H54 (cell line): ENCODE measurements around the gene PA2G4.
A peak's percentile ranks its signal among the peaks of the same experiment; 100 is the strongest.

ENCODE experiments used
- DNase-seq: peaks from one replicate; pipeline ENCODE4 v3.0.0; 2011; ENCODE audit warnings: low spot score, mixed read lengths; ENCODE audit not compliant: insufficient read length
- FAIRE-seq: peaks from 3 replicates; lab custom pipeline; 2011; peaks lifted over from hg19 to GRCh38; lab: Jason Lieb, UNC
- POLR2A ChIP-seq: IDR thresholded peaks from 2 replicates; pipeline ENCODE4 v1.6.1; 2011; ENCODE audit warnings: low read depth, mild to moderate bottlenecking, low read length

The PA2G4 gene

DNA sequence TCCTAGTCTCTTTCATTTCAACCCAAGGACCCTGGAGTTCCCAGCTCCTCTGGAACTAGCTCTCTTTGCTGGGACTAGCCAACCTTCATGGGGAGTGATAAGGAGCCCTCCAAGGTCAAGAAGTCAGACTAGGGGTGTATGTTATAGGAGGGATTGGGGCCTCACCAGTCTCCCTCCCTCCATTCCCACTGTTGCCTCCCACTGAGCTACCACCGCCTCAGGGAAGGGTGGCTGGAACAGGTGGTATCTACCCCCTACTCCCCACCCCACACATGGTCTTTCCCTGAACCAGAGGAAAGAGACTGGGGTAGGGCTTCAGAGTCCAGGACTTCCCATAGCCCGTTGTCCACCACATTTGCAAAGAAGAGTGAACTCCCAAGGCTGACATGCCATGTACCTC is 22.0 kb upstream of the PA2G4 start:
- TF ChIP-seq POLR2A: no peak
- DNase-seq (no peak), FAIRE-seq (no peak)

DNA sequence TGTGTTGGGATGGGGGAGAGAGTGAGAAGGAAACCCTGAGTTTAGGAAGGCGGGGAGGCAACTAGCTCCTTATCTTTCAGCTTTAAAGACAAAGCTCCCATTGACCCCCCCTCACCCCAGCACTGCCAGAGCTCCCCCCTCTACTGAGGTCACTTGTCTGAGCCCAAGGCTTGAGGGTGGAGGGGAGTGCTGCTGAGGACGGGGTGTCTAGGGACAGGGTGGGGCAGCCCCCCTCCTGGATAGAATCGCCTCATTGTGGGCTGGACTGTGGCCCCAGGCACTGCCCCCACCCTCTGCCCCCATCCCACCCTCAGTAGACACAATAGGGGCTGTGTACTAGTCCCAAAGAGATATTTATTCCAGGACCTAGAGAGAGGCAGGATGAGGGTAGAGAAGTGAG is 21.4 kb upstream of the PA2G4 start:
- FAIRE-seq: no peak
- no peak for TF ChIP-seq POLR2A
- no peak for DNase-seq

DNA sequence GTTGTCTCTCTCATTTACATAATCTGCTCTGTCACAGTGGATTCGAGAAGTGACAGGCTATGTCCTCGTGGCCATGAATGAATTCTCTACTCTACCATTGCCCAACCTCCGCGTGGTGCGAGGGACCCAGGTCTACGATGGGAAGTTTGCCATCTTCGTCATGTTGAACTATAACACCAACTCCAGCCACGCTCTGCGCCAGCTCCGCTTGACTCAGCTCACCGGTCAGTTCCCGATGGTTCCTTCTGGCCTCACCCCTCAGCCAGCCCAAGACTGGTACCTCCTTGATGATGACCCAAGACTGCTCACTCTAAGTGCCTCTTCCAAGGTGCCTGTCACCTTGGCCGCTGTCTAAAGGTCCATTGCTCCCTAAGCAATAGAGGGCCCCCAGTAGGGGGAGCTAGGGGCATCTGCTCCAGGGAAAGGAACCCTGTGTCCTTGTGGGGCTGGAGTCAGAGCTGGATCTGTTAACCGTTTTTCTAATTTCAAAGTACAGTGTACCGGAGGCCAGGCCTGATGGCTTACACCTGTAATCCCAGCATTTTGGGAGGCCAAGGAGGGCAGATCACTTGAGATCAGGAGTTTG is 19.3 kb upstream of the PA2G4 start:
- no peak for TF ChIP-seq POLR2A
- DNase-seq (no peak), FAIRE-seq (no peak)

DNA sequence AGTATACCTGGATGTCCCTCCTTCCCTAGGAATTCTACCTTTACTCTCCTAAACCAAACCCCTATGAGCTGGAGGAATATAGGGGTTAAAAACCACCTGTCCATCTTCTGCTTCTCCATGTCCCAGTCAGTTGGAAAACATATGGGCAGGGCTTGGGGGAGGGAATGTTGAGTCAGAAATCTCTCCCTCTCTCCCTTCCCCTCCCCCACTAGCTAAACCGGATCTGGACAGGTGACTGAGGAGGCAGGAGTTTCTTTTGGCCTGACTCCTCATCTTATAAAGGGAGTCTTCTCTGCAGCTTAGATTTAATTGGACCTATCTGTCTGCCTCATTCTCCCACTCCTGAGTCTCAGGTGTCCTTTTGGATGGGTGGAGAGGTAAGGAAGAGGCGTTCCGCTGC is 18.3 kb upstream of the PA2G4 start:
- no peak for FAIRE-seq

DNA sequence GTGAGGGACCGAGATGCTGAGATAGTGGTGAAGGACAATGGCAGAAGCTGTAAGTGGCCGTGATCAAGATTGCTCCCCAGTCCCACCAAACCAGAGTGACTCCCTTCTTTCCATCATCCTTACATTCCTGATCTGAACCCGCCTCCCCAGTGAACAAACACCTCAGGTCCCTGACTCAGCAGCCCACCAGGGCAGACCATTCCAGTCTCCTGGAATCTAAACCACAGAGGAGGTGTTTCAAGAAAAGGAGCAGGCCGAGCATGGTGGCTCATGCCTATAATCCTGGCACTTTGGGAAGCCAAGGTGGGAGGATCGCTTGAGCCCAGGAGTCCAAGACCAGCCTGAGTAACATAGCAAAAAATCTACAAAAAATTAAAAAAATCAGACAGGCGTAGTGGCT is 17.8 kb upstream of the PA2G4 start:
- no peak for TF ChIP-seq POLR2A
- no peak for DNase-seq
- FAIRE-seq: no peak

More for the DNA sequence above, 18.3 kb upstream of the PA2G4 start:
- no peak for DNase-seq
- no peak for TF ChIP-seq POLR2A

DNA sequence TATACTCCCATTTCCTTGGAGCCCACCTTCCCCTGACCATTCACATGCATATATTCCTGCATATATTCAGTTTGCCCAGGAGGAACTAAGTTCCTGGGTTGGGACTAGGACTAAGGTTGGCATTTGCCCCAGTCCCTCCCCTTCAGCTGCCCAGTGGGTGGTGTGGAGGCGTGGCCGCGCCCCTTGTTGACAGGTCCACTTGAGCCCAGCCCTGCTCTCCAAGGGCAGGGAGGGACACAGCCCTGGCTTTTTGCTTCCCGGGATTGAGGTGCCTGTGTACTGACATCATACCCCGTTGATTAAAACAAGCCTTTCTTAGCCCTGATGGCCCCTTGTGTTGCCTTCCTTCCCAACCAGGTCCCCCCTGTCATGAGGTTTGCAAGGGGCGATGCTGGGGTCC is 17.1 kb upstream of the PA2G4 start:
- peak; percentile 42 for DNase-seq
- TF ChIP-seq POLR2A: no peak
- FAIRE-seq: no peak

DNA sequence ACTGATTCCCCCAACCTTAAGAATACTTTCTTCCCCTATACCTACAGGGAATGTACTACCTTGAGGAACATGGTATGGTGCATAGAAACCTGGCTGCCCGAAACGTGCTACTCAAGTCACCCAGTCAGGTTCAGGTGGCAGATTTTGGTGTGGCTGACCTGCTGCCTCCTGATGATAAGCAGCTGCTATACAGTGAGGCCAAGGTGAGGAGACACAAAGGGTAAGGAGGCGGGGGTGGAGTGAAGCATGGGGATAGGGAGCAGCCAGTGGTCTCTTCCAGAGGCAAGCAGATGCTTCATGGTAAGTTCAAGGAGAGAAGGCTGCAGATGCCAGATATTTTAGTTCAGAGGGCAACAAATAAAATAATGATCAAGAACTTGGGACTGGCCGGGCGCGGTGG is 6.6 kb upstream of the PA2G4 start:
- DNase-seq: no peak
- FAIRE-seq: no peak
- no peak for TF ChIP-seq POLR2A

DNA sequence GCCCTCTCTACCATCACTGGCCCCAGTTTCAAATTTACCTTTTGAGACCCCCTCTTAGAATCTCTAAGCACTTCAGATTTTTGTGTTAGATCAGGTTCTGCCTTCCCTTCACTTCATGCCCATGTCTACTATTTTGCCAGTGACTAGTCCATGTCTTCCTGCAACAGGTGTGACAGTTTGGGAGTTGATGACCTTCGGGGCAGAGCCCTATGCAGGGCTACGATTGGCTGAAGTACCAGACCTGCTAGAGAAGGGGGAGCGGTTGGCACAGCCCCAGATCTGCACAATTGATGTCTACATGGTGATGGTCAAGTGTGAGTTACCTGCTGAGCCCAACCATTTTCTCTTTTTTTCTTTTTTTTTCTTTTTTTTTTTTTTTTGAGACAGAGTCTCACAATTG is 5.8 kb upstream of the PA2G4 start:
- FAIRE-seq (no peak), DNase-seq (no peak)
- TF ChIP-seq POLR2A: no peak

DNA sequence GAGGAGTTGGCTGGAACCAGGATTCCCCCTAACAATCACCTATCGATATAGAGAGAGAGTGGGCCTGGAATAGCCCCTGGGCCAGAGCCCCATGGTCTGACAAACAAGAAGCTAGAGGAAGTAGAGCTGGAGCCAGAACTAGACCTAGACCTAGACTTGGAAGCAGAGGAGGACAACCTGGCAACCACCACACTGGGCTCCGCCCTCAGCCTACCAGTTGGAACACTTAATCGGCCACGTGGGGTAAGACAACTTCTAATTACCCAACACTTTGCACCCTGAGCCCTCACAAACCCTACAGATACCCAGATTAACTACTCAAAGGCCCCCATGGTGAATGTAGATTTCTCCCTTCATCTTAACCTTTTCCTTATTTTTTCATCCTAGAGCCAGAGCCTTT is 4.6 kb upstream of the PA2G4 start:
- FAIRE-seq: no peak
- no peak for DNase-seq
- TF ChIP-seq POLR2A: no peak

DNA sequence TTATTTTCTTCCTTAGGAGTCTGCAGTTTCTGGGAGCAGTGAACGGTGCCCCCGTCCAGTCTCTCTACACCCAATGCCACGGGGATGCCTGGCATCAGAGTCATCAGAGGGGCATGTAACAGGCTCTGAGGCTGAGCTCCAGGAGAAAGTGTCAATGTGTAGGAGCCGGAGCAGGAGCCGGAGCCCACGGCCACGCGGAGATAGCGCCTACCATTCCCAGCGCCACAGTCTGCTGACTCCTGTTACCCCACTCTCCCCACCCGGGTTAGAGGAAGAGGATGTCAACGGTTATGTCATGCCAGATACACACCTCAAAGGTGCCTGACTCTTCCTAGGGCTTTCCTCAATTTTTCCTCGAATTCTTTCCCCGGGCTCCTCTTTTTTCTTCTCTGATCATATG is 3.3 kb upstream of the PA2G4 start:
- no peak for DNase-seq
- no peak for FAIRE-seq
- TF ChIP-seq POLR2A: no peak

DNA sequence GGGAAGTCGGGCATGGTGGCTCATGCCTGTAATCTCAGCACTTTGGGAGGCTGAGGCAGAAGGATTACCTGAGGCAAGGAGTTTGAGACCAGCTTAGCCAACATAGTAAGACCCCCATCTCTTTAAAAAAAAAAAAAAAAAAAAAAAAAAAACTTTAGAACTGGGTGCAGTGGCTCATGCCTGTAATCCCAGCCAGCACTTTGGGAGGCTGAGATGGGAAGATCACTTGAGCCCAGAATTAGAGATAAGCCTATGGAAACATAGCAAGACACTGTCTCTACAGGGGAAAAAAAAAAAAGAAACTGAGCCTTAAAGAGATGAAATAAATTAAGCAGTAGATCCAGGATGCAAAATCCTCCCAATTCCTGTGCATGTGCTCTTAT is 1.7 kb upstream of the PA2G4 start:
- DNase-seq: no peak
- FAIRE-seq: no peak
- no peak for TF ChIP-seq POLR2A

DNA sequence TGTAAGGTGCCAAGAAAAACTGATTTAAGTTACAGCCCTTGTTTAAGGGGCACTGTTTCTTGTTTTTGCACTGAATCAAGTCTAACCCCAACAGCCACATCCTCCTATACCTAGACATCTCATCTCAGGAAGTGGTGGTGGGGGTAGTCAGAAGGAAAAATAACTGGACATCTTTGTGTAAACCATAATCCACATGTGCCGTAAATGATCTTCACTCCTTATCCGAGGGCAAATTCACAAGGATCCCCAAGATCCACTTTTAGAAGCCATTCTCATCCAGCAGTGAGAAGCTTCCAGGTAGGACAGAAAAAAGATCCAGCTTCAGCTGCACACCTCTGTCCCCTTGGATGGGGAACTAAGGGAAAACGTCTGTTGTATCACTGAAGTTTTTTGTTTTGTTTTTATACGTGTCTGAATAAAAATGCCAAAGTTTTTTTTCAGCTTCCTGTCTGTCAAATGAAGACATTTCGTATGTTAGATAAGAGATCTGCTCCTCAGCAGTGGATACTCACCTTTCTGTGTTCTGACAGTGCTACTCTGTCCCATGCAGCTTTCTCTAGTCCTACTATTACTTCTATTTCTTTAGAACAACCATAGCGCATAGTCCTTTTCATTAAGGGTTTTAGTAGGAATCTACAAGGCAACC is 1.2 kb upstream of the PA2G4 start:
- no peak for DNase-seq
- no peak for FAIRE-seq
- no peak for TF ChIP-seq POLR2A

DNA sequence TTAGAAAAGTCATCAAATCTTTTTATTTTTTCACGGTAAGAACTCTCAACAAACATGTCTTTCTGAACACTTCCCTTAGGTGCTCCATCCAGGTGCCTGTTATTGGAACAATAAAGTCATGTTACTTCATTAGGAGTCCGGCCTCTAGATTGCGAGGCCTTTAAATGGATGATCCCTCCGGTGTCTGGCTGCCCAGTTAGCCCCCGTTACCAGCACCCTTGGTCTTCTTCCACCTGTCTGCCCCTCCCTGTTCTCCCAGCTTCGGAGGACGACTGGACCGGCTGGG is 593 bp upstream of the PA2G4 start:
- TF ChIP-seq POLR2A: no peak

DNA sequence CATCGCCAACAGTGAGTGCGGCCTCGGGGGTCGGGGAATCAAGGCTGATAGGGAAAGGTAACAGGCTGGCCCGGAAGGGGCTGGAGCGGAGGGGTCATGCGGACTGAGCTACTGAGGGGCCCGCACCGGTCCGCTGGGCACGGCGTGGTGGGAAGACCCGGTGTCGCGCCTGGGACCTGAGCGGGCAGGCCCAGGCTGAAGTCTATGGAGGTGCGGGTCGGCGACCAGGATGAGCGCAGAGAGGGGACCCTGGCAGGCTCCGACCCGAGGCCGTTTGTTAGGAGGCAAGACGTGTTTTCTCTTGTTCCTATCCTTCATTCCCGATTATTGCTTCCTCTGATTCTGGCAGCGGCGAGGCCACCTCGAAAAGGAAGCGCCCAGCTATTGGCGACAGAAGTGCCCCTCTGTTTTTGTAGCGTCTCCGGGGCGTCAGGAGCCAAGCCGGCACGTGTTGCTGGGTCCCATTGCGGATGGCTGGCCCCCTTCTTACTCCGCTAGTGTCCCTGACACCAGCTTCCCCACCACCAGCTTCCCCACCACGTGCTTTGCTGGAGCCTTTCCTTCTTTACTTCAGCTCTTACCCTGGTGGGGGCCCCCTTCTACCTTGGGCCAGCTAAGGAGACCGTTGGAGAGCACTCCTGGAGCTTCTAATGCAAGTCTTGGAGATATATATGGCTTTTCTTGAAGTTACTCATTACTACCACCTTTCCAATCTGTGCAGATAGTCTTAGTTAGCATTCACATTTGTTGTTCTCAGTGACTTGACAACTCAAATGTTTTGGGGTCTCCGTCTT is 653 bp downstream of the PA2G4 start:
- no peak for TF ChIP-seq POLR2A
- no peak for FAIRE-seq
- no peak for DNase-seq

More for the DNA sequence above, 593 bp upstream of the PA2G4 start:
- no peak for DNase-seq
- no peak for FAIRE-seq

DNA sequence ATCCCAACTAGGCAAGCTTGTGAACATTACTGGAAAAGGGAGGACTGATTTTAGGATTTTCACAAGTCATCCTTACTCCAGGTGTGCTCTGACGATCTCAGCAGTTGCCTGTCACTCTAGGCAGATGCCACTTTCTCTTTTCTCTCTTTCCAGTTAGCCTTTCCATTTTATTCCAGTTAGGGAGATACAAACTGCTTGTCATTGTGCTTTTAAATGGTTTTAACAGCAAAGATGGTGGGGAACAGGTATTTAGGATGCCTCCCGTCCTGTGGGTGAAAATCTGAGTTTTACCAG is 1.2 kb downstream of the PA2G4 start:
- DNase-seq (no peak), FAIRE-seq (no peak)
- no peak for TF ChIP-seq POLR2A
